ENCODE measurements around the gene GPR149.

Gene GPR149

DNA sequence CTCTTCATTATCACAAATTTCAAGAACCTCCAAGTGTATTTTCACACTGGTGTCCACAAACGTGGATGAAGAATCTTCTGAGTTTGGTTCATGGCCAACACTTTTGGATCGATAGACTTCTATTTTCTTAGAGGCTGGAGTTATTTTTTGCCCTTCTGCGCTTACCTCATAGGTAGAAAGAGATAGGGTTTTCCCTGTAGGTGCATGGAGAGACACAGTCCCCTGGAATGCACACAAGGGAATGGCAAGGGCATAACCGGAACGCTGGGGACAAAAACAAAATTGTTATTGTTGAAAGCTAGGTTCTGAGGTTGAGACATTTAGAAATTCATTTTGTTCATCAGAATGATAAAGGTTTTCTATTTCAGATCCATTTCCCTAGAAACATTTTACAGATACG, 92.0 kb downstream of the GPR149 start:
- DNase-seq = no peak

DNA sequence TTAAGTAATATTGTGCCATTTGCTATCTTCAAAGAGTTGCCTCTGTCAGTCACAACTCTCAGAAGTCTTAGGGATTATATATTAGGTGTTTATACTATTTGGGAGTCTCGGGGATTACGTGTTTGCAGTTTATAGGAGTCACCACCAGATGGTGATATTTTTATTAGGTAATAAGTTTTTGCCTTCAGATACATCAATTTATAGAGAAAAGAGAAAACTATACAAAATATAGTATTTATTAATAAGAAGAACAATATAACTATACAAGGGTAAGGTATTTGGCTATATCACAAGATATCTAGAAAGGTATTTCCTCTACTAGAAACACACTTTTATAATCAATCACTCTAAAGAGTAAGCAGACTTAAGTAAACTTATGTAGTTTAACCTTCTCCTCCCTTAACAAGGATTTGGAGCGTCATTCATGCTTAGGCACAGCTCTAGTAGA, 95.0 kb downstream of the GPR149 start:
- no peak for DNase-seq

DNA sequence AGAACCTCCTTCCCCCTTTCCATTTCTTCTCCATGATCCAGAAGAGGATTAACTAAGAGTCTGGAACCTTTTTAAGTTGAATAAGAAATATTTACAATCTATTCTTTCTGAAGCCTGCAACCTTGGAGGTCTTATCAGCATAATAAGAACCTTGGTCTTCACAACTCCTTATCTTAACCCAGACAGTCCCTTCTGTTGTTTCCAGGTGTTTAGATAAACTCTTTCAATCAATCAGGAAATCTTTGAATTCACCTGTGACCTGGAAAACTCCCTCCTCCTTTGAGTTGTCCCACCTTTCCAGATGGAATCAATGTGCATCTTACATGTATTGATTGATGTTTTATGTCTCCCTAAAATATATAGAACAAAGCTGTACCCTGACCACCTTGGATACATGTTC, 102.1 kb downstream of the GPR149 start:
- no peak for DNase-seq

DNA sequence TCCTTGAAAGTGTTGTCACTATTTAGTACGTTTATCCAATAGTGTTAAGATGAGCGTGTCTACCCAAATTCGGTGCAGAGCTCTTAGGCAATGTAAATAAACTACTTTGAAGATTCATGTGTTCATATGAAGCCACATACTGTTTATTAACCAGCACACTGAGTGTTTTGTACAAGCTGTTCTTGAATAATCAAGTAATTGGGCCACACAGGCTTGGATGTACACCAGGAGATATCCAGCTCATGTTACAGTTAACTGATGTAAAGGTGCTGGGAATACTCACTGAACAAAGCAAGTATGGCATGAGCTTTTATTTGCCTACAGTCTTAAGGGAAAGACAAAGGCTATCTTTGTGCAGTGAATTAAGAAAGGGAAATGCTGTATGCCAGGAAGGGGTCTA, 105.1 kb downstream of the GPR149 start:
- DNase-seq = no peak

DNA sequence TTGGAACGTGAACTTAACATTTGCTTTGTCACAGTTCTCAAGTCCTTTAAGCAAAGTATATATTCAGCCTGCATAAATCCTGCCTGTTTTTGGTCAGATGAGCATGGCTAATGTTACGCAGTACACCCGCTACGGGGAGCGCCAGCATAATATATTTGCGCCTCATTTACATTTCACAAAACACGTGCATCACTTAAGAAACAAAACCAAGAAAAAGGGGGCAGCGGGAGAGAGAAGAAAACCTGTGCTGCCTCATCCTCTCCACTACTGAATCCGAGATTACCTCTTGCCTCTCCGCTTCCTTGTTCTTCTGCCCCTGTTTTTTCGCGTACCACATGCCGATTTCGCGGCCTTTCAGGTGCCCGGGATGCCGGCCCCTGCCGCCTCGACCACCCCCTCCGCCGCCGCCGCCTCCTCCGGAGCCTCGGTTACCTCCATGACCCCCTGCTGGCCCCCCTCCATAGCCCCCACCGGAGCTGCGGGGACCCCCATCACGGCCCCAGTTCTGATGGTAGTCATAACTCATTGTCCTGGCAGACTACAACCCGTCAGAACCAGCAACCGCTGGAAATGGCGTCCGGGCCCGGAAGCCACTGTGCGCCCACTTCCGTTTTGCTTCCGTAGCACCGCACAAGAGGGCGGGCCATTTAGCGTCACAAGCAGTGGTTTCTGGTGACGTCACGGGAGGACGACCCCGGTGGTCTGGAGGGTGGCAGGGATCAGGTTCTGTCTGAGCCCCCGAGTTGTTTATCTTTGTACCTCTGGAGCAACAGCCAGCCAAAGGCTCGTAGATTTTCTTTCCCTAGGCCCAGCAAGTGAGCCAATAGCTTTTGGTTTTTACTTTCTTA, 105.9 kb downstream of the GPR149 start, which contains the start of gene DHX36:
DHX36 (minus strand) TSS at position 597 of the 848 bp plus-strand sequence; CDS start at position 526, 71 bp downstream.
- peak; percentile 88 to 91 for DNase-seq

DNA sequence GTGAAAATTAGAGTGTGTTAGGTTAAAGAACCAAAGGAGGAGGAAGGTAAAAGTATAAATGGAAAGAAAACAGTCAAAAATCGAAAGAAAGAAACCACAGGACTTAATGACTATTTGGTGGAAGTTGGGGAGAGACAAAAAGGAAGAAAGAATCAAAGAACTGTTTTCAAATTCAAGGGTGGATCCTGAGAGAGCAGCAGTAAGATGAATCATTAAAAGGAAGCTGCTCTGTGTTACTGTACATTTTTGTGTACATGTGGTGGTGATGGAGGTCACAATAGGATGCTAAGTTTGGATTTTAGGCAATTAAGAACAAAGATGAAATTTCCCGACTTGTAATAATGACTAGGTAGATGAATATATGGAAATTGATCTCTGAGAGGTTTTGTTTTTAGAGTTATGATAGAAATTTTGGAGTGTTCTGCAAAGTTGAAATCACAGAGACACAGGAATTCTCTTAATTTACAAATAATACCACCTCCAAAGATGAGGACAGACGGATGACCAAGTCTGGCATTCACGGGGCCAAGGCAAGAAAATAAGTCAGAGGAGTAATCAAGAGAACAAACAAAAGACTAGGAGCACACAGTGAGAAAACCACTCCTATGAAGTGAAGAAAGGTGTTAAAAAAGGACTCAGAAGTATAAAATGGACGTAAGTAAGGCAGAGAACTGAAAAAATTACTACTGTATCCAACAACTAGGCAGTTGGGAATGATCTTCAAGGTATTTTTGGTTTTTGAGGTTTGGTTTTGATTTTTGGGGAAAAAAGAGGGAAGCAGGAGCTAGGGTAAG, 112.8 kb downstream of the GPR149 start:
- no peak for DNase-seq

DNA sequence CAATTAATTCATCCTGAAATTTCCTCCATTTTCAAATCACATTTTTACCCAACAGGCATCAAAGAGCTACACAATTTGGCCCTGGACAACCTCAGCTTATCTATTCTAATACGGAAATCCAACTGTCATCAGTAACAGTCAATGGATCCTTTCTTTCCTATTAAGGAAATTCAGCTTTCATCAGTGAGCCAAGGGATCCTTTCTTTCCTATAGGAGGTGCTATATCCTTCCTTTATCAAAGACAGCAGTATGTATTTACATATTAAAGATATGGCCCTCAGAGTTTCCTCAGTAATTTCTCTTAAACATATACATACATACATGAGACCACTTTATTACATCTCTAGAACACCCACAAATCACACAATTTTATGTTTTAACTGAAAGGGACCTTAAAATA, 115.8 kb downstream of the GPR149 start:
- DNase-seq = no peak

DNA sequence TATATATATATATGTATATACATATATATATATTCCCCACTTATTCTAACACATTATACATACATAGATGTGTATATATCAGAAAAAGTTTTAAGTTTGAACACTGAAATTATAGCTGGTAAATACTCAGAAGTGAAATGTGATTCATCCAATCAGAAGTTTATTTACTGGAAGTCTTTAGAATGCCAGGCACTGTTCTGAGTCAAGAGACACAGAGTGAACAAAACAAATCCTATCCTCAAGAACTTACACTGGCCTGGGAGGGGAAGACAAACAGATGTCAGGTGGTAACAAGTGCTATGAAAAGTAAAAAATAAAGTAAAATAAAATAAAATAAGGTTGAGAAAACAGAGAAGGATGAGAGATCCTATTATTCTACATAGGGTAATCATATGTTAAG, 119.2 kb downstream of the GPR149 start:
- no peak for DNase-seq

DNA sequence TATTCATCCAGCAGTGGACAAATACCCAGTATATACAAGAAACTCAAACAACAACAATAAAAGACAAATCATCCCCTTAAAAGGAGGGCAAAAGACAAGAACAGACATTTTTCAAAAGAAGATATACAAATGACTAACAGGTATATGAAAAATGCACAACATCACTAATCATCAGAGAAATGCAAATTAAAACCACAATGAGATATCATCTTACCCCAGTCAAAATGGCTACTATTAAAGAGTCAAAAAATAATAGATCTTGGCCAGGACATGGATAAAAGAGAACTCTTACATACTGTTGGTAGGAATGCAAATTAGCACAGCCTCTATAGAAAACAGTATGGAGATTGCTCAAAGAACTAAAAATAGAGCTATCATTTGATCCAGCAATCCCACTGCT, 122.6 kb downstream of the GPR149 start:
- DNase-seq = no peak

DNA sequence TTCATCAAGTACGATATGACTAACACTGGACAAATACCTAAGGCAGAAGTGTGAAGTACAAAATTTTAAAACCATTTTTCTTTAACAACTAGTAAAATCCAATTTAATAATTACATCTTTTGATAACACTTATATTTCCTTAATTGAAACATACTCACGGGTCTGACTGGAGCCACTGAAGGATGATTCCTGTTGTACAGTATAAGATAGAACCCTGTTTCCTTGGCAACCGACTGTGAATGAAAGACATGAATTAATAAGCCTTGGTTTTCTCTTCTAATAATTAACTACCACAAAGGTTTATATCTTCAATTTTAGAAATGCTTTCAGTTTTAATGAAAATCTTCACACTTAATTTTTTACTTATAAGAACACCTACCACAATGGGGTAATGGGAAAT, 125.1 kb downstream of the GPR149 start:
- no peak for DNase-seq

DNA sequence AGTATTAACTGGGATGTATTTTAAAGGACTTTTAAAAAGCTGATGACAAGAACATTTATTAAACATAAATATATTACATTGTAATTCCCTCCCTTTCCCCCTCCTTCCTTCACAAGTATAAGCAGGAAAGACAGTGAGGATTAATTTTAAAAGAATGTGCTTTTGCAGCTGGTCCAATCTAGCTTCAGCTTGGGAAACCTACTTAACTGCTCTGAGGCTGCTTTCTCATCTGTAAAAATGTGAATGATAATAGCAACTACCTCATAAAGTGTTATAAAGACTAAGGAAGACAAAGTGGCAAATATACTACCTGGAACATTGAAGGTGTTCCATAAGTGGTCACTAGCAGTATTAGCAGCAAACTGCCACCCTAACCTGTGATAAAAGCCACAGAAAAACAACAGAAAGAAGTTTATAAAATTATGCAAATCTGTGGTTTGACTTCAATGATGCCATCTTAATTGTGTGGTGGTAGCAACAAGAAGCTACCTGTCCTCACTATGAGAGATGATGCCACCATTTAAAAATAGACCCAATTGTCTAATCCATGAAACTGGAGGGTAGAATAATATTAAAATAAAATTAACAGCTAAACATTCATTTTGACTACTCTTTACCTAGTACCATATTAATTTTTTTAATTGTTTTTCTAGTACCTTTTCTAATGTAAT, 125.7 kb downstream of the GPR149 start:
- no peak for DNase-seq

DNA sequence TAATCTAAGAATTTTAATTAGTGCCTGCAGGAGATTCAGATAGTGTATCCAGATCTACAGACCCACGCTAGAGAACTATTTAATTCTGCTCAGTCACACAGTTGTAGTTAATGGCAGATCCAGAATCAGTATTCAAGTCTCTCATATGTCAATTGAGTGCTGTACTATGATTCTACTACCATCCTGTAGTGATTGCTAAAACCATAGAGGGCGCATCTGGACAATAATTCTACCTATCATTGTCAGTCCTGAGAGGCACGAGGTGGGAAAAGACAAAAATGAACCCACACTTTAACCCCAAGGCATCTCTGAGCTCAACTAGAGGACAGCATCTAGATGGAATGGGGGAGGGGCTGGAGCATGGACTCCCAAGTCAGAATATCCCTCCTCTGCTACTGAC, 128.4 kb downstream of the GPR149 start:
- DNase-seq = no peak

DNA sequence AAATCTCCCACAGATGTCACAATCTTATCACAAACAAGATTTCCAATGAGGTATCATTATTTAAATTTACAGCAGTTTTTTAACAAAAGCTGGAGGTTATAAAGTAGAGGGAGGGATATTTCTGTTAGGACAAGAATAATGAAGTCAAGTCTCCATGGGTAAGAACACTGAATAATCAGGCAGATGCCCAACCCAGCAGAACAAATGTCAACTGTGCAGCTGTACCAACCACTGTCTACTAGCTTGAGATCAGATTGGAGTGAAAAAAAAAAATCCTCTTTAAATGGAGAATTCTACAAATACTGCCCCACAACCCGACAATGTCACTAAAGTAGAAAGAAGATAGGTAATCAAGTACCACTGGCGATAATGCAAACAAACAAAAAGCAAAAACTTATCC, 136.0 kb downstream of the GPR149 start:
- no peak for DNase-seq

DNA sequence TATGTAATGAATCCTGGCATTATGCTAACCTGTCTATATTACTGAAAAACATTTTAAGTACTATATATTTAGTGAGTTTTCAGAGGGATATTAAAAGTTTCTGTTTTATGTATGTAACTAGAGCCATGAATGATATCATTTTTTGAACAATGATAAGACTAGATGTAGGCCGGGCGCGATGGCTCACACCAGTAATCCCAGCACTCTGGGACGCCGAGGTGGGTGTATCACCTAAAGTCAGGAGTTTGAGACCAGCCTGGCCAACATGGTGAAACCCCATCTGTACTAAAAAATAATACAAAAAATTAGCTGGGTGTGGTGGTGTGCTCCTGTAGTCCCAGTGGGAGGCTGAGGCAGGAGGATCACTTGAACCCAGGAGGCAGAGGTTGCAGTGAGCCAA, 139.8 kb downstream of the GPR149 start:
- no peak for DNase-seq
